ENCODE data around the gene CAMK2D.
A peak's percentile ranks its signal among the peaks of the same experiment; 100 is the strongest.
"Not testable (repeated sequence)": the region's sequence is repeated elsewhere in the genome, so short reads cannot be mapped to it uniquely, and the experiment has no call there.

The CAMK2D gene

GRCh38 chr4:113761620-113762185, at the start of gene CAMK2D:
CAMK2D (minus strand) TSS chr4:113761738; CDS start chr4:113761068, 670 bp downstream.
- peak; percentile 77 for DNase-seq (ENCODE audit: low read depth)
- H3K4me3 ChIP-seq (ENCODE audit: low read depth, low read length) = peak within 1 kb of the TSS; percentile 99

GRCh38 chr4:113810906-113811305, 49.4 kb upstream of the CAMK2D start:
- H3K4me3 ChIP-seq (ENCODE audit: low read depth, low read length) = no peak overlapping the region
- DNase-seq (ENCODE audit: low read depth) = peak; percentile 35

GRCh38 chr4:113809311-113809710, 47.8 kb upstream of the CAMK2D start:
- no peak for DNase-seq (ENCODE audit: low read depth)

GRCh38 chr4:113806850-113807249, 45.3 kb upstream of the CAMK2D start:
- no peak for DNase-seq (ENCODE audit: low read depth)
- H3K4me3 ChIP-seq (ENCODE audit: low read depth, low read length) = no peak overlapping the region

More at GRCh38 chr4:113809311-113809710, 47.8 kb upstream of the CAMK2D start:
- no peak overlapping the region for H3K4me3 ChIP-seq (ENCODE audit: low read depth, low read length)

- no peak for DNase-seq (ENCODE audit: low read depth)
- H3K4me3 ChIP-seq (ENCODE audit: low read depth, low read length) = no peak overlapping the region
These were observed 40.3 kb upstream of the CAMK2D start for GRCh38 chr4:113801882-113802281.

GRCh38 chr4:113796381-113796780, 34.8 kb upstream of the CAMK2D start:
- DNase-seq (ENCODE audit: low read depth); H3K4me3 ChIP-seq (ENCODE audit: low read depth, low read length): not testable (repeated sequence)

- H3K4me3 ChIP-seq (ENCODE audit: low read depth, low read length) = no peak overlapping the region
These were observed 28.9 kb upstream of the CAMK2D start for GRCh38 chr4:113790478-113790877.

GRCh38 chr4:113788888-113789287, 27.4 kb upstream of the CAMK2D start:
- no peak for DNase-seq (ENCODE audit: low read depth)

More at GRCh38 chr4:113790478-113790877, 28.9 kb upstream of the CAMK2D start:
- no peak for DNase-seq (ENCODE audit: low read depth)

GRCh38 chr4:113785781-113786180, 24.2 kb upstream of the CAMK2D start:
- no peak for DNase-seq (ENCODE audit: low read depth)
- no peak overlapping the region for H3K4me3 ChIP-seq (ENCODE audit: low read depth, low read length)

More at GRCh38 chr4:113788888-113789287, 27.4 kb upstream of the CAMK2D start:
- H3K4me3 ChIP-seq (ENCODE audit: low read depth, low read length) = no peak overlapping the region

GRCh38 chr4:113784497-113785250, 23.1 kb upstream of the CAMK2D start:
- DNase-seq (ENCODE audit: low read depth) = peak; percentile 97
- H3K4me3 ChIP-seq (ENCODE audit: low read depth, low read length) = no peak overlapping the region

- no peak for DNase-seq (ENCODE audit: low read depth)
- H3K4me3 ChIP-seq (ENCODE audit: low read depth, low read length) = no peak overlapping the region
These were observed 22.2 kb upstream of the CAMK2D start for GRCh38 chr4:113783701-113784100.

GRCh38 chr4:113783289-113783688, 21.8 kb upstream of the CAMK2D start:
- DNase-seq (ENCODE audit: low read depth) = no peak
- H3K4me3 ChIP-seq (ENCODE audit: low read depth, low read length) = no peak overlapping the region

GRCh38 chr4:113781439-113782040, 20.0 kb upstream of the CAMK2D start:
- DNase-seq (ENCODE audit: low read depth) = no peak
- H3K4me3 ChIP-seq (ENCODE audit: low read depth, low read length) = no peak overlapping the region

- DNase-seq (ENCODE audit: low read depth) = no peak
- no peak overlapping the region for H3K4me3 ChIP-seq (ENCODE audit: low read depth, low read length)
These were observed 15.1 kb upstream of the CAMK2D start for GRCh38 chr4:113776679-113777078.

GRCh38 chr4:113776016-113776415, 14.5 kb upstream of the CAMK2D start:
- DNase-seq (ENCODE audit: low read depth) = no peak
- no peak overlapping the region for H3K4me3 ChIP-seq (ENCODE audit: low read depth, low read length)

- H3K4me3 ChIP-seq (ENCODE audit: low read depth, low read length) = no peak overlapping the region
- DNase-seq (ENCODE audit: low read depth) = no peak
These were observed 12.2 kb upstream of the CAMK2D start for GRCh38 chr4:113773756-113774155.

- no peak overlapping the region for H3K4me3 ChIP-seq (ENCODE audit: low read depth, low read length)
- DNase-seq (ENCODE audit: low read depth) = no peak
These were observed 11.5 kb upstream of the CAMK2D start for GRCh38 chr4:113773014-113773413.

- DNase-seq (ENCODE audit: low read depth) = no peak
- H3K4me3 ChIP-seq (ENCODE audit: low read depth, low read length) = no peak overlapping the region
These were observed 10.8 kb upstream of the CAMK2D start for GRCh38 chr4:113772319-113772718.

- no peak overlapping the region for H3K4me3 ChIP-seq (ENCODE audit: low read depth, low read length)
- DNase-seq (ENCODE audit: low read depth) = no peak
These were observed 8.2 kb upstream of the CAMK2D start for GRCh38 chr4:113769744-113770143.

GRCh38 chr4:113768952-113769351, 7.4 kb upstream of the CAMK2D start:
- no peak overlapping the region for H3K4me3 ChIP-seq (ENCODE audit: low read depth, low read length)
- DNase-seq (ENCODE audit: low read depth) = no peak

GRCh38 chr4:113766882-113767281, 5.3 kb upstream of the CAMK2D start:
- no peak overlapping the region for H3K4me3 ChIP-seq (ENCODE audit: low read depth, low read length)
- DNase-seq (ENCODE audit: low read depth) = no peak

All from skeletal muscle cell (primary cell).